Loucy (cell line): ENCODE results near the gene TLK2.

Source experiments
- EZH2phosphoT487 ChIP-seq: fragments of 200-600 bp; IDR thresholded peaks from 2 replicates; pipeline ENCODE4 v1.6.1; 2018; ENCODE audit warnings: antibody characterized with exemption, mild to moderate bottlenecking, moderate library complexity, borderline replicate concordance
- TF ChIP-seq, protein P1 (sequence below): fragments of 200-600 bp; sonication (generic); conservative IDR thresholded peaks from 2 replicates; pipeline ENCODE4 v1.5.1; 2014; ENCODE audit warnings: mild to moderate bottlenecking, antibody characterized with exemption, low read length

- TF ChIP-seq, protein P1, sequence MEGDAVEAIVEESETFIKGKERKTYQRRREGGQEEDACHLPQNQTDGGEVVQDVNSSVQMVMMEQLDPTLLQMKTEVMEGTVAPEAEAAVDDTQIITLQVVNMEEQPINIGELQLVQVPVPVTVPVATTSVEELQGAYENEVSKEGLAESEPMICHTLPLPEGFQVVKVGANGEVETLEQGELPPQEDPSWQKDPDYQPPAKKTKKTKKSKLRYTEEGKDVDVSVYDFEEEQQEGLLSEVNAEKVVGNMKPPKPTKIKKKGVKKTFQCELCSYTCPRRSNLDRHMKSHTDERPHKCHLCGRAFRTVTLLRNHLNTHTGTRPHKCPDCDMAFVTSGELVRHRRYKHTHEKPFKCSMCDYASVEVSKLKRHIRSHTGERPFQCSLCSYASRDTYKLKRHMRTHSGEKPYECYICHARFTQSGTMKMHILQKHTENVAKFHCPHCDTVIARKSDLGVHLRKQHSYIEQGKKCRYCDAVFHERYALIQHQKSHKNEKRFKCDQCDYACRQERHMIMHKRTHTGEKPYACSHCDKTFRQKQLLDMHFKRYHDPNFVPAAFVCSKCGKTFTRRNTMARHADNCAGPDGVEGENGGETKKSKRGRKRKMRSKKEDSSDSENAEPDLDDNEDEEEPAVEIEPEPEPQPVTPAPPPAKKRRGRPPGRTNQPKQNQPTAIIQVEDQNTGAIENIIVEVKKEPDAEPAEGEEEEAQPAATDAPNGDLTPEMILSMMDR: no peak
- TF ChIP-seq EZH2phosphoT487: no peak
These were observed 142.6 kb downstream of the TLK2 start for GRCh38 chr17:62621223-62621622.
